Left colon (tissue), 2 donors: ENCODE results near the gene GALR1. TPM values are rescaled to one million over a fixed set of nuclear protein-coding genes. Genes with fewer than 3 reads are reported as not detected.
A peak's percentile ranks its signal among the peaks of the same experiment; 100 is the strongest.
"Not testable (repeated sequence)": the region's sequence is repeated elsewhere in the genome, so short reads cannot be mapped to it uniquely, and the experiment has no call there.

ENCODE experiments used
- ATAC-seq: fragments of 200-7000 bp; cut with Tn5 transposase; one replicate; pipeline ENCODE4 v1.9.1; 2020; ENCODE audit warnings: mild to moderate bottlenecking, moderate library complexity
- DNase-seq, 2 donors: peaks; one replicate each; pipeline ENCODE4 v3.0.0-alpha.2; 2020
- intact Hi-C, 2 donors: fragments of 100-400 bp; cut with DNase I in 1 of 2; cut with micrococcal nuclease in 1 of 2; formaldehyde crosslinking; loops; one replicate each; pipeline versions ENCODE4 v1.11.2 to v1.14.0; 2022; cut with DNase I, micrococcal nuclease
- total RNA-seq, 2 donors: library from RNA; stranded (reverse); fragmentation: NEBNext Ultra II Directional; extraction: Animal tissue kit (Norgen Biotek cat#: 25700); gene quantifications; one replicate each; pipeline ENCODE4 v1.2.1, GENCODE V29; 2021
- donor health status: DM: no; HTN: no; CAD: no.
- donor health status: DM: yes; HTN: yes; CAD: no.

Gene GALR1
- total RNA-seq, 2 donors from 2014 or later = 0.11 to 0.46 TPM

DNA sequence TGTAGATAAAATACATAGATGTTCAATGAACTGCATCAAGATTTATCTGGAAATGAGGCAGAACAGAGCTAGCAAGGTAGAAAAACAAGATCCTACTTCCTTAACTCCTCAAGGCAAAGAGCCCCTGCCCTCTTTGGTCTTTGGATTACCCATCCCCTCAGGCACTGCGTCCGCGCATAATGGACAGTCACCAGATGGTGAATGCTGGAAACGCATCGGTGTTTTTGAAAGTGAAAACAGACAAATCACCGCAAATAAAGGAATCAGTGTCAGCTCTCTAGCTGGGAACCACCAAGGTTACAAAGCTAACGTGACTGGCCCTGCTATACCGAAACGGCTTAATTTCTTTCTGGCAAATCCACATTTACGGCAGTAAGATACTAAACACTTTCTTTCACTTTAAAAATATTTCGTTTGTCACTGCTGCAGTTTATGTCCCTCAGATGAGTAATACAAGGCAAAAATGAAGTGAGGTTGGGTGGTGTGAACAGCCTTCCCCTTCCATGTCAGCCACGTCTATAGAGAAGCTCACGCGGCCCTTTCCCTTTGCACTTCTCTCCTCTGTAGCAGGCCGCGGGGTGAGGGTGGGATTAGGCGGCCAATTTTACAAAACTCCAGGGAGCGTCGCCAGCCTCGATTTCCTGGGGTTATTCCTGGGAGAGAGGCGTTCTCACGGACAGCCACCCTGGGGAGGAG is 627 bp upstream of the GALR1 start:
- DNase-seq = no peak

DNA sequence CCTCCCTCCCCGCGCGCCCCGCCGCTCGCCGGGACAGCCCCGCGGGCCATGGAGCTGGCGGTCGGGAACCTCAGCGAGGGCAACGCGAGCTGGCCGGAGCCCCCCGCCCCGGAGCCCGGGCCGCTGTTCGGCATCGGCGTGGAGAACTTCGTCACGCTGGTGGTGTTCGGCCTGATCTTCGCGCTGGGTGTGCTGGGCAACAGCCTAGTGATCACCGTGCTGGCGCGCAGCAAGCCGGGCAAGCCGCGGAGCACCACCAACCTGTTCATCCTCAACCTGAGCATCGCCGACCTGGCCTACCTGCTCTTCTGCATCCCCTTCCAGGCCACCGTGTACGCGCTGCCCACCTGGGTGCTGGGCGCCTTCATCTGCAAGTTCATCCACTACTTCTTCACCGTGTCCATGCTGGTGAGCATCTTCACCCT is 865 bp downstream of the GALR1 start:
- ATAC-seq = no peak
- intact Hi-C loops = no loop called here
- DNase-seq = no peak

More for the DNA sequence above, 627 bp upstream of the GALR1 start:
- intact Hi-C loops = no loop called here
- no peak for ATAC-seq

DNA sequence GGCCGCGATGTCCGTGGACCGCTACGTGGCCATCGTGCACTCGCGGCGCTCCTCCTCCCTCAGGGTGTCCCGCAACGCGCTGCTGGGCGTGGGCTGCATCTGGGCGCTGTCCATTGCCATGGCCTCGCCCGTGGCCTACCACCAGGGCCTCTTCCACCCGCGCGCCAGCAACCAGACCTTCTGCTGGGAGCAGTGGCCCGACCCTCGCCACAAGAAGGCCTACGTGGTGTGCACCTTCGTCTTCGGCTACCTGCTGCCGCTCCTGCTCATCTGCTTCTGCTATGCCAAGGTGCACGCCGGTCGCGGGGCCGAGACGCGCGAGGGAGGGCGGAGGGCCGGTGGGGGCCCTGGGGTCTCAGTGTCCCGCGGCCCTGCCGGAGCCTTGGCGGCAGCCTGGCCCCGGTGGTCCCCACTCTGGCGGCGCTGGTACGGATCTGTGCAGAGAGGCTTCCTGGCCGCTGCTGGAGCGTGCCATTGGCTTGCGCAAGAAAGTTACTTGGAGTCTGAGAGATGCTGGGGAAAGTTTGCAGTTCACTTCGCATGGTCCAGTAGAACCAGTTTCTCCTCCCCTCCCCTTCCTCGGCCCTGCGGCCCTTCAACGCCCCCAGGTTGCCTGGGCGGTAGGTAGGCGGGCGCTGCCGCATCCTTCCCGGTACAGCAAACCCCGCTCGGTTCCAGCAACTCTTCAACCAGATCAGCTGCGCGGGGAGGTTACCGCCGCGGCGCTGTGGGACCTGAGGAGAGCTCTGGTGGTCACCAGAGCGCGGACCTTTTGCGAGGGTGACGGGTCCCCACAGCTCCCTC is 1.5 kb downstream of the GALR1 start:
- DNase-seq (no peak), ATAC-seq (no peak)
- intact Hi-C loops = no loop called here

DNA sequence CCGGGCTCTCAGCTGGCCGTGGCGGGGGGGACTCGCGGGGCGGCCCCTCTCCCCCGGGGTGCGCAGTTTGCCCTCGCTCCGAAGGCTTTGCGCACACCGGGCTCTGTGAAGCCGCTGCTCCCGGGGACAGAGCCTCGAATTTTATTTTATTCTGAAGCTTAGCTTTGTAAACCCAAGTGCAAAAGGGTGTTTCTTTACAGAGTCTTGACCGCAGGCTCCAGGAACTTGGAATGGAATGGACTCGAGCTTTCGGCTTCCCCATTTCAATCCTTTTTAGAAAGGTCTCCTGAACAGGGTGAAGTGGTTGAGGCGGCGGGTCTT is 2.0 kb downstream of the GALR1 start:
- intact Hi-C loops = no loop called here
- DNase-seq = no peak

DNA sequence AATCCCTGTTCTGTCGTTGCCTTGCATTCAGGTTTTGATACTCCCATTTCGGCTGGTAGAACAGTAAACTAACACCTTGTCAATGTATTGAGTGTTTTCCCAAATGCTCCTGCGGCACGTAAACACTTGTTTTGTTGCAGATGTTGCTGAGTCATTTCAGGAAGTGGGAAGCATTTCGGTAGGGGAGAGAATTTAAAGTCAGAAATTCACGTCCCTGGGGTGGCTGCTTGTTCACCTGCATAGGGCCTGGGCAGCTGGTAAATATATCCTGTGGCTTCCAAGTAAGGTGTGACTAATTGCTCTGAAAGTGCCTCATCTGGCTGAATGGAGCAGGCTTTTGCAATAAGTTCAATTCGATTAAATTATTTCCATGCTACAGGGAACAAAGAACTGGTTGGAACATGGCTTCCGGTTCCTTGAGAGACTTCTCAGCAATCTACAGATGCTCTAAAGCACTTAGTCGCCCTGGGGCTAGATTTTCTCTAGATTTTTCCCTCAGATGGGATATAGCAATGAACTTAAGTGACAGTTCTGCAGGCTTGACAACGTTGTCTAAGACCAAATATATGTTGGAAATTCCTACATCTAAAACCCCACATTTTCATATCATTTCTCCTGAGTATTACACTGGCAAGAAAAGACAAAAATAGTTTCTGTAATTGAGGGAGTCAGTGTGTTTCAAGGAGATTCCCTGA is 5.2 kb downstream of the GALR1 start:
- ATAC-seq (no peak), DNase-seq (no peak)
- intact Hi-C loops = no loop called here

More for the DNA sequence above, 2.0 kb downstream of the GALR1 start:
- ATAC-seq = no peak

DNA sequence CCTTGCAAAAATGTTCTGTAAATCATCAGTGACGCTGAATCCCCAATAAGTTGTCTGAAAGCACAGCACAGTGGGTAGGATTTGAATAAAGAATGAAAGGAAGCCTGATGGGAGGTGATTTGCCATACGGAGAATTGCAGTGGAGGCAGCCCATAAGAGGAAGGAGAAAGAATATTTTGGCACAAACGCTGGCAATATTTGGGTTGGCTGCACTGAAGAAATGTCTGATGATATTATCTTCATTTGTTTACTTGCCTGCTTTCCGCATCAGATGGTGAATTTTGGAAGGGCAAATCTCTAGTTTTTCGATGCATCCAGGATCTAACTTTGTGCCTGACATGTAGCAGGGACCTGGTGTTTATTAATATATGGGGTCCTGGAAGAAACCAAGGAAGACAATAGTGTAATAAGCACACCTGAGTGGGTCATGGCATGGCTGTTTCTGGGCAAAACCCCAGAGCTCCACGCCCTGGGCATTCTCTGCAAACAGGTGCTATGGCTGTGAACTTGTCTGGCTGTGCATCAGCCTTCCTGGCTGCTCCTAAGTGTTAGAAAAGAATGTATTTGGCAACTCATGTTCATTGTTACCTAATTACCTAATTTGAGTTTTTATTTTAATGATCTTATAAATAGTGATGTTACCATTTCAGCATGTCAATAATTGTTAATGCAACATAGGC is 5.9 kb downstream of the GALR1 start:
- intact Hi-C loops = no loop called here
- no peak for ATAC-seq
- DNase-seq = no peak

DNA sequence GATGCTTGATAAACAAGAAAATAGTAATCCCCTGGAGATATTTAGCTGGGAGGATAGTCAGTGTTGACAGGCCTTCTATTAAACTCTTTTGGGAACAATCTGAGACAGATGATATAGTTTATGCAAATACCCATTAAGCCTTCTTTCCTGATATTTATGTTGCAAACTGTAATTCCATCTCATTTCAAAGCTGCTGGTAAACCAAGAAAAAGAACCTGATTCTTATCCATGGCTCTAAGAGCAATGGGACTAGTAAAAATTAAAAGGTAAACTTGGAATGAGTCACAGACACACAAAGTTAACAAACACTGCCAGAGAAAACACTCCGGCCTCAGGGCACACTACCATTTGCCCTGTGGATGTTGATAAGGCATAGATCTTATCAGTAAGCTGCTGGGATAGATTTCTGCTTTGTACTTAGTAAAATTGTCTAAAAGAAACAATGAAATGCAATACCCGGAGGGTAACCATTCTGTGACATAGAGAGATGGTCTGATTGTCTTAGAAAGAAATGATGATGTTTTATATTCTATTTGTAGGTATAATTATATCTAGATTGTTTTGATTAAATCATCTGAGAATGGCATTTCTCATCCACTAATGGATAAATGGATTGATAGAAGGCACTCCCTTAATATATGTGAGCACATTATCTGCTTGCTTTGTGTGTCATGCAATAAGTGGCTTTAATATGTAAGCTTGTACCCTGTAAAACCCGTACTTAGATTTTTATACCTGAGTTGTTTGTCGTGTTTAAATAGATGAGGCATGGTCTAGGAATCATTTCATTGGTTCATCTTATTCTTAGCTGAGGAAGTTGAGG is 13.2 kb downstream of the GALR1 start:
- ATAC-seq = peak; percentile 72

DNA sequence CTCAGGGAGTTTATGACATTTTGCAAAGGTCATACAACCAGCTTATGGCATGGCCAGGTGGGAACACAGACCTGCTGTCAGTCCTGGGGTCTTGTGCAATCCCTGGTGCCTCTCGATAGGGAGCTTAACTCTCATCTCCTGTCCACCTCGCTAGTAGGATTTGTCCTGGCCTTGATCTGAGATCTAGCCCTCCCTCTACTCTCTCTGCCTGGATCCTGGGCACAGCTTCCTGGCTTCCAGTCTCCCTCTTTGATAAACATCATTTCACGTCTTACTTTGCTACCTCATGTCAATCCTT is 13.8 kb downstream of the GALR1 start:
- intact Hi-C loops = no loop called here
- no peak for ATAC-seq

More for the DNA sequence above, 13.2 kb downstream of the GALR1 start:
- intact Hi-C loops = no loop called here
- DNase-seq = no peak

DNA sequence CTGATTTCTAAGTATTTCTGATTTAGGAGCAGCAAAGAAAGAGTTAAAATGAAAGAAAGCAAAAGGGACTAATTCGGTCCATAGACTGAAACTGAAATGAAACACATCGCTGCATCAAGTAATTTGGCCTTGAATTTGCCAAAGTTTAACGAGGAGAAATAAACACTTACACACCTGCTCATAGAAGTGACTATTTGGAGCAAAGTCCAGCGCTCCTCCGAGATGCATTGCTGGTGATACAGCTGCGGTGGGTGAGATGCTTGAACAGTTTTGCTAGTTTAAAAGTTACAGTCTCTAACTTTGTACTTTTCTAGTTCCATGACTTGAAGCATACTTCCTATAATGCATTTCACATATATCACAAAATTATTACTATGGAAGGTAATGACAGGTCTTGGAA is 18.3 kb downstream of the GALR1 start:
- DNase-seq (no peak), ATAC-seq (peak; percentile 63)
- intact Hi-C loops = no loop called here

More for the DNA sequence above, 13.8 kb downstream of the GALR1 start:
- DNase-seq = no peak

DNA sequence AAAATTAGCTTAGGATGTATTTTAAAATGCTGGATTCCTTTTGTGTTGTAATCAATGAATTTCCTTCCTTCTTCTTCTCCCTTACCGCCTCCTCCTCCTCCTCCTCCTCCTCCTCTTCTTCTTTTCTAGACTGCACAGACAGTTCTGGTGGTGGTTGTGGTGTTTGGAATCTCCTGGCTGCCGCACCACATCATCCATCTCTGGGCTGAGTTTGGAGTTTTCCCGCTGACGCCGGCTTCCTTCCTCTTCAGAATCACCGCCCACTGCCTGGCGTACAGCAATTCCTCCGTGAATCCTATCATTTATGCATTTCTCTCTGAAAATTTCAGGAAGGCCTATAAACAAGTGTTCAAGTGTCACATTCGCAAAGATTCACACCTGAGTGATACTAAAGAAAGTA is 18.8 kb downstream of the GALR1 start:
- ATAC-seq (no peak), DNase-seq (no peak)
- intact Hi-C loops = no loop called here

DNA sequence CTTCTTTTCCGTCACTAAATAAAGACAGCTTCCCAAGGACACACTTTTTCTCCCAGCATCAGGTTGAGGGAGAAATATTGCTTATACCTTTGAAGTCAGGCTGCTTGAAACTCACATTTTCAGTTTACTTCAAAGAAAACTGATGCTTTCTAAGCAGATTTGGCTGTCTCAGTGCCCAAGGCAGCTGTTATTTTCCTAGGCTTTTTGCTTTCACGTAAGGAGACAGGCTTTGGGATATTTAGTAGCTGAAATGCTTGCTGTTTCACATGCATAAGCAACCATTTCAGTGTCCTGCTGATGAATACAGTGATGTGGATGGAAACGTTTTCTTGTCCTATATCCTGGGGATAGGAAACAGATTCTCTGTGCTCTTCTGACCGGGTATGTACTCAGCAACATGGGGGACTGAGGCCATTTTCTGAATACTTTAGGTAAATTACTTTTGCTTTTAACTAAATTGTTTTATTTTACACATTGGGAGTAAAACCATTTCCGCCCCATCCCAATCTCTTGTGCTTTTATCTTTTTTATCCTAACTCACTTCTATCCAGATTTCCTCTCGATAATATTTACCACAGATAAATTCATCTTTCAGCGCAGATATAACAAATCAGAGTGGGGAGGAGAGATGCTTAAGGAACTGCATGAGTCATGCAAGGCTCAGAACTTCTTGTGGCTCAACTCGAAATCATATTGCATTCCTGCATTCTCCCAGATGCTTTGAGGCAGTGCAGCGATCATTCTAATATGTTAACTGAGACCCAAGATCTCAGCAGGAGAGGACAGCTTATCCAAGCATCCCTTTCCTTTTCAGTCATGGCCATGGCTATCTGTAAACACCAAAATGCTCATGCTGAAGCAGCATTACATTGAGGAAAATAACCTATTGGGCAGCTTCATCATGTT is 22.2 kb downstream of the GALR1 start:
- ATAC-seq (no peak), DNase-seq (no peak)
- intact Hi-C loops = no loop called here

DNA sequence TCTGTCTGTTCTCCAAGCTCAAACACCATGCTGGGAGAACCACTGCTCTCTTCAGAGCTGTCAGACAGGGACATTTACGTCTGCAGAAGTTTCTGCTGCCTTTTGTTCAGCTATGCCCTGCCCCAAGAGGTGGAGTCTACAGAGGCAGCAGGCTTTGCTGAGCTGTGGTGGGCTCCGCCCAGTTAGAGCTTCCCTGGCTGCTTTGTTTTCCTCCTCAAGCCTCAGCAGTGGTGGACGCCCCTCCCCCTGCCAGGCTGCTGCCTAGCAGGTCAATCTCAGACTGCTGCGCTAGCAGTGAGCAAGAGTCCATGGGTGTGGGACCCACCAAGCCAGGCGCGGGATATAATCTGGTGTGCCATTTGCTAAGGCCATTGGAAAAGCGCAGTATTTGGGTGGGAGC is 41.2 kb downstream of the GALR1 start:
- DNase-seq, intact Hi-C loops, ATAC-seq: not testable (repeated sequence)

DNA sequence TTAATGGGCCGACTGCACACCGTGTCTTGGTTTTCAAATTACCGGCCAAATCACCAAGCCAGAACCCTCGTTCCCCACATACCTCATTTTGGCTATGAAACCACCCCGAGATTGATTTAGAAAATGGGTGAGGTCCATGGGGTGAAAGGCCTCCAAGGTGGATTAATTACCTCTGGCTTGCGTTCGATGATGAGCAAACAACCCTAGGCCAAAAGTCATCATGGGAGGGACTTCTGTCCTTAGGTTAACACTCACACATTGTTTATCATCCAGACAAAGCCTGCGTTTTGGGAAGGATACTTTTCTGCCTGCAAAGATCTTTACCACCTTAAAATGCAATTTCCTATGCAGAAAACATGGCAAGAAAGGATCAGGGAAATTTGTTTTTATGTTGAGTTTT is 48.5 kb downstream of the GALR1 start:
- no peak for ATAC-seq
- intact Hi-C loops = no loop called here
- DNase-seq = no peak

DNA sequence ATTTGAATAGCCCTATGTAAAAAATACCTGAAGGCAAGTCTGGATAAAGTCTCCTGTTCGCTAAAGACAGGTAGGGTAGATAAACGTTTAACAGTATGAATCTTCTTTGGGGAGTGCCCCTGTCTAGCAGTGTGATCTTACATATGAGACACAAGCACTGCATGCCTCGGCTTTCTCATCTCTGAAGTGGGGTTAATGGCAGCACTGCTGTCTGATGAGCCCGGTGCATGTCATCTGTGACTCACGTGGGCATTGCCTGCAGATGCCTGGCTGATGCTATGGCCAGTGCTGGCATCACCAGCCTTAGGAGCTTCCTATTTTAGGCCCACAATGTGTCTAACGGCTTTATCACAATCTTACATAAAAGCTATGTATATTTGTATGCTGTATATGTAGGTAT is 50.1 kb downstream of the GALR1 start:
- DNase-seq (no peak), ATAC-seq (no peak)
- intact Hi-C loops = no loop called here

DNA sequence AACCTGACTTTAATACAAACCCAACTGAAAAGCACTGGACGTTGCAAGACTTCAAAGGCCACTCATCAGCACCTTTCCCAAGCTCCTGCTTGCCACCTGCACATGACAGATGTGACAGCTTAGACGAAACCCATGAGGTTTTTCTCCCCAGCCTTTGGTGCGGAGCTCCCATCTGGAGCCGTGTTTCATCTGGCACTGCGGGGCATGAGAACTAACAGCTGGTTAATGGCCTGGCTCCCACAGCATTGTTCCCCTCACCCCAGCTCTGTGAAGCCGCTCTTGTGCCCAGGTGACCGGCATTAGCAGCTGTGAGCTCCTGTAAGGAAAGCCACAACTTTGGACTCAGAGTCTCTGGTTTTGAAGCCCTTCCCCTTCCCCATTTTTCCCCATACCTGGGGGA is 50.9 kb downstream of the GALR1 start:
- intact Hi-C loops = no loop called here
- DNase-seq = no peak
- no peak for ATAC-seq

DNA sequence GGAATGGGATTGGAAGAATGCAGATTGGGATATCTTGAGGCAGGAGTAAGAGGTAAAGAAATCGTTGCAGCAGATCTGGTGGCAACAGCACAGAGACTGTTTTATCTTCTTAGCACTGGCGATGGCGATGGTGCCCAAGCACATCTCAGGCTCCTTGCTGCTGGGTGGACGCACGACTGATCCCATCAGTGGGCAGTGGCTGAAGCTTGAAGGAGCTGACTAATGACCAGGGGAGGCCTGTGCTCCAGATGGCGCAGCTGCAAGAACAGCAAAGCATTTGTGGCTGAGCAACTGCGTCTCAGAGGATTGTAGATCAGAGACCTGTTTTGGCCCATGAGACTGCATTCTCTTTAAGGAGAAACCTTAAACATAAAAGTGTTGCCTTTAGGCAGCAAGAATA is 54.6 kb downstream of the GALR1 start:
- DNase-seq = no peak
- intact Hi-C loops = no loop called here
- ATAC-seq = no peak

DNA sequence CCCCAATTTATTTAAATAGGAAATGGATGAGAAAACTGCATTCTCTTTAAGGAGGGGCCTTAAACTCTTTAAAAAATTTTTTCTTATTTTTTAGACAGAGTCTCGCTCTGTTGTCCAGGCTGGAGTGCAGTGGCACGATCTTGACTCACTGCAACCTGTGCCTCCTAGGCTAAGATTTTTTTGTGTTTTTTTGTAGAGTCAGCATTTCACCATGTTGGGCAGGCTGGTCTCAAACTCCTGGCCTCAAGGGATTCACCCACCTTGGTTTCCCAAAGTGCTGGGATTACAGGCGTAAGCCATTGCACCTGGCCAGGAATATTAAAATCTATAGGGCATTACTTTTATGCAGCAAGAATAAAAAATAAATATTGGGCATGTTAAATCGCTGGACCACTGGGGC is 56.0 kb downstream of the GALR1 start:
- ATAC-seq = no peak

DNA sequence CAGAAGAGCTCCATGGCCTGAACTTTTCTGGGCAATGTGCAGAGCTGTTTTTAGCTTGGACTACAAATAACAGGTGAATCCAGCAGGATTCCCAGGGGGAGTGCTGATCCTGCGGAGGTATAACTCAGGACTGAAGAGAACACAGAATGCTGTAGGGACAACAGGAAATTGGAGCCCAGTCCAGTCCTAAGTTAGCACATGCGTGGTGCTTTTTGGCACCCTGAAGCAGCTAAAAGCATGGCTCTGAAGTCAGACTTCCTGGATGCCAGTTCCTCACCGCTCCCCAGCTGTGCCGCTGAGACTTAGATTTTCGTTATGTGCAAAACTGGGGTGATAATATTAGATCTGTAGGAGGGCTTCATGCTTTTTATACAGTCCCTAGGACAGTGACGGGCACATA is 58.6 kb downstream of the GALR1 start:
- no peak for DNase-seq
- intact Hi-C loops = no loop called here
- ATAC-seq = no peak

More for the DNA sequence above, 56.0 kb downstream of the GALR1 start:
- DNase-seq = no peak
- intact Hi-C loops = no loop called here
